Thyroid gland (tissue), 4 donors: ENCODE measurements around the gene ANK3. TPM values are rescaled to one million over a fixed set of nuclear protein-coding genes. Genes with fewer than 3 reads are reported as not detected.
A peak's percentile ranks its signal among the peaks of the same experiment; 100 is the strongest.

ENCODE experiments used
- DNase-seq, 2 donors: peaks; one replicate each; pipeline ENCODE4 v3.0.0-alpha.2; 2019
- H3K27ac ChIP-seq, 3 donors: fragments of 200-600 bp; sonication (generic); 1 replicate in 2 of 3; 2 replicates in 1 of 3; pipeline ENCODE4 v1.5.1; 2016 to 2019; ENCODE audit warnings: mild to moderate bottlenecking in 1 of 3, moderate library complexity in 1 of 3
- H3K27me3 ChIP-seq: fragments of 200-600 bp; sonication (generic); one replicate; pipeline ENCODE4 v1.5.1; 2019
- H3K36me3 ChIP-seq, 2 donors: fragments of 200-600 bp; sonication (generic); one replicate each; pipeline ENCODE4 v1.5.1; 2016 to 2019
- H3K4me1 ChIP-seq, 2 donors: fragments of 200-600 bp; sonication (generic); one replicate each; pipeline ENCODE4 v1.5.1; 2017 to 2019
- H3K4me3 ChIP-seq, 3 donors: fragments of 200-600 bp; sonication (generic); replicated peaks in 1 of 3; 1 replicate in 2 of 3; 2 replicates in 1 of 3; pipeline ENCODE4 v1.5.1; 2016; ENCODE audit warnings: mild to moderate bottlenecking in 1 of 3
- H3K9me3 ChIP-seq: fragments of 200-600 bp; sonication (generic); one replicate; pipeline ENCODE4 v1.5.1; 2017
- CTCF ChIP-seq, 6 experiments: fragments of 200-600 bp in 3 of 6; fragments of 450-650 bp in 3 of 6; sonication (generic) in 3 of 6; IDR thresholded peaks; one replicate each; pipeline ENCODE4 v1.5.1; 2016 to 2019; ENCODE audit warnings: antibody characterized with exemption in 6 of 6, mild to moderate bottlenecking in 2 of 6, inconsistent platforms in 1 of 6, moderate library complexity in 1 of 6
- POLR2A ChIP-seq, 2 donors: fragments of 450-650 bp; IDR thresholded peaks; one replicate each; pipeline ENCODE4 v1.6.1; 2017; ENCODE audit warnings: antibody characterized with exemption in 2 of 2, mild to moderate bottlenecking in 2 of 2, moderate library complexity in 1 of 2
- WGBS, 2 donors: methylation state at CpG; one replicate each; pipeline ENCODE4 v1.1.5; 2017; 5-methylcytosine and 5-hydroxymethylcytosine counted together
- intact Hi-C: fragments of 100-400 bp; cut with DNase I; formaldehyde crosslinking; loops from one replicate; pipeline ENCODE4 v1.15.1; 2023
- total RNA-seq, 4 donors: library from RNA; depleted of rRNA; stranded (reverse); fragments of >200 nt; gene quantifications; one replicate each; pipeline ENCODE4 v1.2.3, GENCODE V29; 2016

ANK3 gene
- total RNA-seq, 4 donors from 2014 or later, result 56.6 to 118 (median 115) TPM

DNA sequence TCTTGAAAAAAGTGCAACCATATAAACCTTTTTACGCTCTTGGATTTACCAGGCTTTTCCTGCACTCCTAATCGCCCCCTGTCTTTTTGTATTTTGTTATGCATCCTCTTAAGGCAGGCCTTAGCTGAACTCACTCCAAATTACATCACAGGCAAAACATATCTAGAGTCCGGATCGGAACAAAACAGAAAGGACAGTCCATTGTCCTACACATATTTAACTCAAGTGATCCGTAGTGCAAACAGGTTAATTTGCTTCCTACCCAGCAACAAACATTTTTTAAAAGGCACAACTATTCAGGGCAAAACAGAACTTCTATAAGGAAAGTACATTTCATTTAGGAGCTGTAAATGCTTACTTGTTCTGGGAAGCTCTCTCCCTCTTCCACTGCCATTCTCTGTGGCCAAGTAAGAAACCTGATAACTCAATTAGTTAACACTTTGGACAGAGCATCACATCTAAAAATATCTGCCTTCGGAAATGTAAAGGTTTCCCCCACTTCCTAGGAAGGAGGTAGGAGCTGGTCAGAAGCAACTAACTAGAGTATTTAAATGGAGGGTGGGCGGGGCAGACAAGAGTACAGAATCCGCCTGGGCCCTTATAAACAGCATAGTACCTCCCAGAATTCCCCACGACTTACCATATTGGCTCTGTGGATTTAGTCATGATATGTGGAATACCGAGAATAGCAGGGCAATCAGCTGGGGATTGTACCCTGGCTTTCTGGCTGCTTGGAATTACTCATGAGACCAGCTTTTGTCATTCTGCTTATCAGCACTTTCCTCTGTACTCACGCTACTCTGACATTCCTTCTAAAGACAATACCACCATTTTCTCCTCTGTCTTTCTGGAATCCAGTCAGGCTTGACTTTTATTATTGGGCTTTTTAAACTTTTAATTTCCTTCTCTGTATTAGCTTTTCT is 89.5 kb downstream of the ANK3 start:
- TF ChIP-seq CTCF (IDR thresholded peaks at IDR 0.05) (peak in 1 of 6 experiments; percentile 18), POLR2A (IDR thresholded peaks at IDR 0.05) (no peak)
- Histone ChIP-seq H3K36me3 (no peaks in the 10 kb centered on the region), H3K9me3 (no peaks in the 10 kb centered on the region), H3K4me3 (no peak overlapping the region), H3K27me3 (no peaks in the 10 kb centered on the region), H3K27ac (peak overlapping the region; percentile 2 to 61 (median 37)), H3K4me1 (peaks cover 4 to 8% of the 10 kb centered on the region in 2 donors)
- intact Hi-C loops, result no loop called here
- peak; percentile 17 to 33 for DNase-seq
- WGBS, 2 donors, result 44 to 61% methylated on average over 11 of the region's 11 CpGs

DNA sequence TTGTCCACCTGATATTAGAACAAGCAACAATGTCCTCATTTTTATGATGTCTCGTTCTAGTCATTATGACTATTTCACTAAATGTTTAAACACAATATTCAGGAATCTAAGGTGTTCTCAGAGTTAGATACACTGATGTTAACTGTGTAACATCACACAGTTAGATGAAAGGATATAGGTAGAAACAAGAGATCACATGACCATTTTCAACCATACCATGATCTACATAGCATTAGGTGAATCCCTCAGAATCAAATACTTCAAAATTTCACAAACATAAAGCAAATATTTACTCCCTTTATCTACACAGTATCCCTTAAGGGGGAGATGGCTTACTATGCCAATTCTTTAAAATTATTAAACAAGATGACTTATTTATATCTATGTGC is 90.3 kb downstream of the ANK3 start:
- no peak for TF ChIP-seq CTCF (IDR thresholded peaks at IDR 0.05)
- TF ChIP-seq POLR2A (IDR thresholded peaks at IDR 0.05), result no peak
- Histone ChIP-seq H3K4me3 (no peak overlapping the region), H3K27ac (peak overlapping the region in 1 of 3 donors; percentile 61), H3K27me3 (no peaks in the 10 kb centered on the region), H3K9me3 (no peaks in the 10 kb centered on the region), H3K4me1 (peaks cover 4 to 8% of the 10 kb centered on the region in 2 donors), H3K36me3 (no peaks in the 10 kb centered on the region)
- no peak for DNase-seq
- intact Hi-C loops, result no loop called here
- 92 to 94% methylated on average over 1 of the region's 1 CpG for WGBS, 2 donors

GRCh38 chr10:60298408-60299389 is 91.0 kb downstream of the ANK3 start:
- no peak overlapping the region for H3K27ac ChIP-seq
- no peak for TF ChIP-seq CTCF (IDR thresholded peaks at IDR 0.05)
- no peak for TF ChIP-seq POLR2A (IDR thresholded peaks at IDR 0.05)
- peaks cover 4 to 8% of the 10 kb centered on the region in 2 donors for H3K4me1 ChIP-seq
- no peaks in the 10 kb centered on the region for H3K9me3 ChIP-seq
- DNase-seq, result no peak
- no peaks in the 10 kb centered on the region for H3K27me3 ChIP-seq
- 91 to 92% methylated on average over 9 of the region's 9 CpGs for WGBS, 2 donors
- intact Hi-C loops, result no loop called here
- no peak overlapping the region for H3K4me3 ChIP-seq
- H3K36me3 ChIP-seq, result no peaks in the 10 kb centered on the region

DNA sequence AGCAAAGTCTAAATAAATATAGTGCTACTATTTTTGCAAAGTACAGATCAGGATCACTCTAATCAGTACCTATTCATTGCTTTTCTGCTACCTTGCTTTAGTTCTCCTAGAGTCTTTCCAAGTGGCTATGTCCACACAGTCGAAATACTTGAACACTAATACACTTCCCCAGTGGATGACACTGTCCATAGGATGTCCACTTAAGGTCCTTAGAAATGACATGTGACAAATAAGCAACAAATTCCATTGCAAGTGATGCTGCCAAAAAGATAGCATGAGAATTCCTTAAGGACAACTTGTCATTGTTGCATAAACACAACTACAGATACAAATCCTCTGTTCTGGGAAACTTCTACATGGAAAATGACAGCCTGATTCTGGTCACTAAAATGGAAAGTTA is 93.6 kb downstream of the ANK3 start:
- Histone ChIP-seq H3K4me3 (no peak overlapping the region), H3K27ac (no peak overlapping the region), H3K36me3 (no peaks in the 10 kb centered on the region), H3K4me1 (peaks cover 4 to 14% of the 10 kb centered on the region in 2 donors), H3K27me3 (no peaks in the 10 kb centered on the region), H3K9me3 (no peaks in the 10 kb centered on the region)
- WGBS, 2 donors, result 71 to 80% methylated on average over 1 of the region's 1 CpG
- intact Hi-C loops, result no loop called here
- TF ChIP-seq CTCF (IDR thresholded peaks at IDR 0.05) (no peak), POLR2A (IDR thresholded peaks at IDR 0.05) (no peak)
- no peak for DNase-seq
